ENCODE data around the gene DHX36. TPM values are rescaled to one million over a fixed set of nuclear protein-coding genes. Genes with fewer than 3 reads are reported as not detected.

The DHX36 gene
- total RNA-seq, 4 donors from 2014 or later, result 53.8 to 116 (median 109) TPM

- TF ChIP-seq POLR2A (IDR thresholded peaks at IDR 0.05), result no peak
- no peak for TF ChIP-seq CTCF (IDR thresholded peaks at IDR 0.05)
- intact Hi-C loops (cut with DNase I; ENCODE audit: low total_unique reads), result no loop called here
- Histone ChIP-seq H3K4me1 (no peaks in the 10 kb centered on the region), H3K36me3 (no peaks in the 10 kb centered on the region), H3K27me3 (no peaks in the 10 kb centered on the region), H3K9me3 (no peaks in the 10 kb centered on the region), H3K27ac (no peak overlapping the region), H3K4me3 (no peak overlapping the region)
- DNase-seq, result no peak
Measured at GRCh38 chr3:154349223-154349622, 24.9 kb upstream of the DHX36 start.

- Histone ChIP-seq H3K4me1 (no peaks in the 10 kb centered on the region), H3K9me3 (no peaks in the 10 kb centered on the region), H3K4me3 (no peak overlapping the region), H3K27ac (no peak overlapping the region), H3K36me3 (no peaks in the 10 kb centered on the region), H3K27me3 (no peaks in the 10 kb centered on the region)
- no peak for DNase-seq
- intact Hi-C loops (cut with DNase I; ENCODE audit: low total_unique reads), result no loop called here
- TF ChIP-seq POLR2A (IDR thresholded peaks at IDR 0.05), result no peak
- TF ChIP-seq CTCF (IDR thresholded peaks at IDR 0.05), result no peak
Measured at GRCh38 chr3:154345422-154346122, 21.3 kb upstream of the DHX36 start.

DNA sequence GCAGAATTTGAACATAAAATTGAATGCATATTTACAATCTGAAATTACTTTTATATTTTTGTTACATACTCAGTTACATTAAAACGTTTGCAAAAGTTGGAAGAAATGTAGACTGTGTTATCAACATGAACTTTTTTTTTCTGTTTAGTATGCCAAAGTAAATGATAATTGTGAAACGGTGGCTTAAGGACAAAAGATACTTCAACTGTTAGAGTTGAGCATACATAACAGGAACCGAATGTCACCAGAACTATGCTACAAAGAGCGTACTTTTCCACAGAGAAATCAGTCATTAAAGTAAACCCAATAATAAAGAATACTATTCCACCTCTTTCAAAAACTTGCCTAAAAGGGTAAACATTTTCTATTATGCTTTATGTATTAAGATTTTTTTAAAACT is 14.3 kb upstream of the DHX36 start:
- Histone ChIP-seq H3K27ac (no peak overlapping the region), H3K4me3 (no peak overlapping the region), H3K27me3 (no peaks in the 10 kb centered on the region), H3K4me1 (no peaks in the 10 kb centered on the region), H3K9me3 (no peaks in the 10 kb centered on the region), H3K36me3 (no peaks in the 10 kb centered on the region)
- intact Hi-C loops (cut with DNase I; ENCODE audit: low total_unique reads), result no loop called here
- TF ChIP-seq CTCF (IDR thresholded peaks at IDR 0.05) (no peak), POLR2A (IDR thresholded peaks at IDR 0.05) (no peak)
- no peak for DNase-seq

- Histone ChIP-seq H3K9me3 (no peaks in the 10 kb centered on the region), H3K27ac (no peak overlapping the region), H3K4me1 (no peaks in the 10 kb centered on the region), H3K36me3 (no peaks in the 10 kb centered on the region), H3K4me3 (no peak overlapping the region), H3K27me3 (no peaks in the 10 kb centered on the region)
- intact Hi-C loops (cut with DNase I; ENCODE audit: low total_unique reads), result no loop called here
- no peak for DNase-seq
- TF ChIP-seq POLR2A (IDR thresholded peaks at IDR 0.05) (no peak), CTCF (IDR thresholded peaks at IDR 0.05) (no peak)
Measured at GRCh38 chr3:154338008-154338407, 13.7 kb upstream of the DHX36 start.

- DNase-seq, result no peak
- intact Hi-C loops (cut with DNase I; ENCODE audit: low total_unique reads), result no loop called here
Measured at GRCh38 chr3:154334973-154335420, 10.7 kb upstream of the DHX36 start.

More at GRCh38 chr3:154334973-154335420, 10.7 kb upstream of the DHX36 start:
- Histone ChIP-seq H3K4me1 (no peaks in the 10 kb centered on the region), H3K36me3 (no peaks in the 10 kb centered on the region), H3K27ac (no peak overlapping the region), H3K9me3 (no peaks in the 10 kb centered on the region), H3K27me3 (no peaks in the 10 kb centered on the region), H3K4me3 (no peak overlapping the region)
- TF ChIP-seq CTCF (IDR thresholded peaks at IDR 0.05) (peak; percentile 21 to 52 (median 41)), POLR2A (IDR thresholded peaks at IDR 0.05) (no peak)

Measured in uterus (tissue), 4 donors.